Middle frontal gyrus (tissue), 1 donor: ENCODE measurements around the gene UGCG.

Experiments used
- DNase-seq: peaks from one replicate; pipeline ENCODE4 v3.0.0-alpha.2; 2015; ENCODE audit warnings: low spot score; ENCODE audit errors: extremely low spot score

The UGCG gene

DNA sequence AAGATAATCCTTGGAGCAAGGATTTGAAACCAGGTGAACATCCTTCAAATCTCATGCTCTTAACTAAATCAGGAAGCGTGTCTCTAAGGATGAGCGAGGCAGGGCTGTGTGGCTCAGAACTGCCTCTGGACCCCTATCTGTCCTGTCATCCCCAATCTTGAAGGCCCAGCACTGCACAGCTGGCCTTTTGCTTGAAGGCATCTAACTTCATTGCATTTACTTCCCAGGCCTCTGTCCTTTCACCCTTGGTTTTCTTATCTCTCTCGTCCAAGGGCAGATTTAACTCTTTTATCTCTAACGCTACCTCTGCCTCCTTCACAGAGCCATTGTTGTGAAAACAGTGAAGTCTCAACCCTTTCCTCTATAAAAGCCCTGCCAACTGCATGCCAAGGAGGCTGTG lies 83.8 kb downstream of the UGCG start:
- DNase-seq: no peak

DNA sequence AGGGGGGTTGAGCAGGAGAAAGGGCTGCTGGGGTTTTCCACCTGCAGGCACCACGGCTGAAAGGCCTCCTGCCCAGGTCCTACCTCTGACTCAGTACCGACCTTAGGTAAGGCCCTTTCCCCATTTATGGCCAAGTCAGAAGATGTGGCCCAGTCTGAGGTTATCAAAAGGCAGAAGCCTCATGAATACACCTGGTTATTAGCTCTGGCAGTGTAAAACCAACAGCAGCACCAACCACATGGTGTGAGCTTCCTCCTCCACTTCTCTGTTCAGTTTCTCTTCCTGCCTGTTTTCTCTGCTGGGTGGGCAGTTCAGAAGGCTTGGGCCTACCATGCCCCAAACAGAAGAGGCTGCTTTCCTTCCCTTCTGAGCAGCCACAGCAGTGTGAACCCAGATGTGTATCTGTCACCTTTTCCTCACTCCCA lies 86.9 kb downstream of the UGCG start:
- no peak for DNase-seq

GRCh38 chr9:111984086-111984802 lies 87.6 kb downstream of the UGCG start:
- DNase-seq: no peak
